Measurements from ENCODE around the gene NDUFA3.
"Not testable (repeated sequence)": the region's sequence is repeated elsewhere in the genome, so short reads cannot be mapped to it uniquely, and the experiment has no call there.

Gene NDUFA3
- total RNA-seq = 8.1 to 34.9 (median 29.2) reads per million in 9 experiments

DNA sequence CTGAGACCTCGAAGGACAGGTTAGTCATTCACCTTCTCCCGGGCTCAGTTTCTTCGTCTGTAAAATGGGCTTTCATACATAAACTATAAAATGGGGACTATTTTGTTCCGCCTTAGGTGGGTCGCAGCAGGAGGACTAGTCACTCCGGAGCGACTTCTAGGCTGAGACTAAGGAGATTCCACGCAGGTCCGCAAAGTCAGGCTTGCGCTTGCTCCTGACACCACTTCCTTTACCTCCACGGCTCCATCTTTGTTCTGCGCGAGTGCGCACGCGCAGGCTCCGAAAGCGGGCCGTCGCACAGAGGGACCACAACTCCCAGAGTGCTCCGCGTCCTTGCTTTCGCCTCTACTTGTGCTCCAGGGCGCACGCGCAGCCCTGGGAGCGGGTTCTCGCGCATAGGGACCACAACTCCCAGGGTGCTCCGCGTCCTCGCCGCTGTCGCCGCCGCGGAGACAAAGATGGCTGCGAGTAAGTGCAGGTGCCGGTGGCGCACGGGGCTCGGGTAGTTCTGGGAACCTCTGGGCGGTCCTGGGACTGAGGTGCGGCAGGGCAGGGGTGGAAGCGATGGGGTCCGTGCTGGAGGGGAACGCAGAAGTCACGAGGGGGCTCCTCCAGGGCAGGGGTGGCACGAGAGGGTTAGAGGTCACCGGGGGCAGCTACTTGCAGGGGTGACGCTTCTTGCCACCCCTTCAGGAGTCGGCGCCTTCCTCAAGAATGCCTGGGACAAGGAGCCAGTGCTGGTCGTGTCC, at the start of gene NDUFA3:
TSS of gene NDUFA3 (plus strand) at position 435 of the 749 bp plus-strand sequence. CDS start at position 459, 24 bp downstream.
- Mint-ChIP-seq H3K9me3 (no peaks in the 10 kb centered on the region), H3K27ac (peak within 1 kb of the TSS; percentile 93 to 96), H3K4me1 (ENCODE audit: low read depth in 2 of 2) (peaks cover 18 to 31% of the 10 kb centered on the region in 2 donors), H3K4me3 (peak within 1 kb of the TSS; percentile 93 to 99), H3K27me3 (no peaks in the 10 kb centered on the region), H3K36me3 (ENCODE audit: insufficient read depth) (peaks cover 39% of the 10 kb centered on the region)
- DNase-seq = peak; percentile 95 to 97 (median 96)
- peak; percentile 99 for ATAC-seq (replicated peaks)

DNA sequence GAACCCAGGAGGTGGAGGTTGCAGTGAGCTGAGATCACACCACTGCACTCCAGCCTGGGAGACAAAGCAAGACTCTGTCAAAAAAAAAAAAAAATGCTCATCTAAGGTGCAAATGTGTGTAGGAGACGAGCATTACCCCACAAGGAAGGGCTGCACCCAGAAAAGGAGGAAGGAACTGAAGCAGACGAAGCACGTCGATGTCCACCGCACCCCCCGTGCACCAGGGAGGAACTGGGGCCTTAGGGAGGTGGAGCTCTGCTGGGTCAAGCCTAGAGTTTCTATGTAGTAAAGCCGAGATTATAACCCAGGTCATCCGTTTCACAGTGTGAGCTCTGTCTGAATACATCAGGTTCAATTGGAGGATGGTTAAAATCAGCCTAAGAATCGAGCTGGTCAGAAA, 40.0 kb upstream of the NDUFA3 start:
- Mint-ChIP-seq H3K4me3 (no peak overlapping the region), H3K36me3 (ENCODE audit: insufficient read depth) (no peaks in the 10 kb centered on the region), H3K27ac (no peak overlapping the region), H3K9me3 (no peaks in the 10 kb centered on the region), H3K4me1 (ENCODE audit: low read depth in 2 of 2) (no peaks in the 10 kb centered on the region), H3K27me3 (peaks cover 23 to 63% of the 10 kb centered on the region in 2 donors)
- no peak for DNase-seq
- no peak for ATAC-seq (replicated peaks)

DNA sequence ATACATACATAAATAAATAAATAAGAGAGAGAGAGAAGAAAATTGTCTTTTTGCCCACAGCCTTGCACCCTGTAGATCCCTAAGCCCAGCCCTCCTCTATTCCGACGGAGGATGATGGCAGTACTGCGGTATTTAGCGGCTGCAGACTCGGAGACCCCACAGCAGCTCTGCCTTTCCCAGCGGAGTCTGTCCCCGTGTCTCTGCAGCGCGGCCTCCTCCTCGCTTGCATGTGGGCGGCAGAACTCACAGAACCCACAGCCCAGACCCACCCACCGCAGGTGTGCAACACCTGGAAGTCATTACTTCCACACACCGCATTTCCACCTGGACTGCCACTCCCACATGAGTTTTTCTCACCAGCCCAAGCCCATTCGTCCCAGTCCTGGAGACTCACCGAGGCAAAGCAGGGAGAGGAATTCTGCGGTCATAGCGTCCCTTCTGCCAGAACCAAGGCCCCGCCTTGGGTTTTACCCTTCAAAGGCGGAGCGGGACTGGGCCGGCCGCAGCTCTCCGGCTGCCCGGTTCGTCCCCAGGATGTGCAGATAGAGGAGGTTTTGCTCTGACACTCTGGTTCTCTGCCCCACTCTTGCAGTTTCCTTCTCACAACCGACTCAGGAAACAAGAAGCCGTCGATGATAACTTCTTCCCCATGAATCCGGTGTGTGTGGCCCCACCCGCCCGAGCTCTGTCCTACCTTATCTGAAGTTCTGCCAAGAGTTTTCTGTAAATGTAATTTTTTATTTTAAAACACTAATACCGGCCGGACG, 39.1 kb upstream of the NDUFA3 start, which contains the start of gene VSTM1:
TSS of gene VSTM1 (minus strand) at position 548 of the 767 bp plus-strand sequence. CDS start at position 428, 120 bp downstream.
- no peaks in the 10 kb centered on the region for H3K4me1 Mint-ChIP-seq (ENCODE audit: low read depth in 2 of 2)
- no peaks in the 10 kb centered on the region for H3K36me3 Mint-ChIP-seq (ENCODE audit: insufficient read depth)
- ATAC-seq (replicated peaks) = no peak
- H3K9me3 Mint-ChIP-seq = no peaks in the 10 kb centered on the region
- H3K4me3 Mint-ChIP-seq = no peak within 1 kb of the TSS
- peaks cover 28 to 63% of the 10 kb centered on the region in 2 donors for H3K27me3 Mint-ChIP-seq
- no peak within 1 kb of the TSS for H3K27ac Mint-ChIP-seq
- no peak for DNase-seq

DNA sequence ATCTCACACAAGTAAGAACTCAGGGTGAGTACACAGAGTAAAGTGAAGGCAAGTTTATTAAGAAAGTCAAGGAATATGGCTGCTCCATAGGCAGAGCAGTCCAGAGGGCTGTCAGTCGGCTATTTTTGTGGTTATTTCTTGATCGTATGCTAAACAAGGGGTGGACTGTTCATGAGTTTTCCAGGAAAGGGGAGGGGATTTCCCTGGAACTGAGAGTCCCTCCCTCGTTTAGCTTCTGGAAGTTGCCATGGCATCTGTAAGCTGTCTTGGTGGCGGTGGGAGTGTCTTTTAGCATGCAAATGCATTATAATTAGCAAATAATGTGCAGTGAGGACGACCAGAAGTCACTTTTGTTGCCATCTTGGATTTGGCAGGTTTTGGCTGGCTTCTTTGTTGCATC, 33.2 kb upstream of the NDUFA3 start:
- DNase-seq (no peak), ATAC-seq (replicated peaks) (no peak)
- Mint-ChIP-seq H3K4me1 (ENCODE audit: low read depth in 2 of 2) (no peaks in the 10 kb centered on the region), H3K27me3 (peaks cover 18 to 21% of the 10 kb centered on the region in 2 donors), H3K36me3 (ENCODE audit: insufficient read depth) (no peaks in the 10 kb centered on the region), H3K4me3 (no peak overlapping the region), H3K9me3 (no peaks in the 10 kb centered on the region), H3K27ac (no peak overlapping the region)

DNA sequence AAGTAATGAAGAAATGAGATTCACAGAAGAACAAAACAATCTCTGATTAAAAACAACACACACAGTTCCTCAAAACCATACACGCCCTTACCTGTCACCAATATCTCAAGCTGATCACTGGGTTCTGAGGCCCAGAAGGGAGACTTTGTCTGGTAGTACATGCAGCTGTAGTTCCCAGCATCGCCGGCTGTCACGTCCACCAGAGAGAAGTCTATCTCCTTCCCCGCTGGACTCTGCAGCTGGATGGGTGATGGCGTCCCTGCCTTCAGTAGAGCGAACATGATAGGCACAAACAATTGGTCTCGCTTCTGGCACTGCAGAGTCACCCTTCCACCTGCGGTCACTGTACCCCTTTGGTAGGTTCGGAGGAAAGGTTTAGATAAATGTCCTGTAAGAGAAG, 28.8 kb upstream of the NDUFA3 start:
- Mint-ChIP-seq H3K27ac (no peak overlapping the region), H3K27me3 (peaks cover 4 to 14% of the 10 kb centered on the region in 2 donors), H3K36me3 (ENCODE audit: insufficient read depth) (no peaks in the 10 kb centered on the region), H3K4me1 (ENCODE audit: low read depth in 2 of 2) (no peaks in the 10 kb centered on the region), H3K9me3 (no peaks in the 10 kb centered on the region), H3K4me3 (no peak overlapping the region)
- DNase-seq (no peak), ATAC-seq (replicated peaks) (no peak)

DNA sequence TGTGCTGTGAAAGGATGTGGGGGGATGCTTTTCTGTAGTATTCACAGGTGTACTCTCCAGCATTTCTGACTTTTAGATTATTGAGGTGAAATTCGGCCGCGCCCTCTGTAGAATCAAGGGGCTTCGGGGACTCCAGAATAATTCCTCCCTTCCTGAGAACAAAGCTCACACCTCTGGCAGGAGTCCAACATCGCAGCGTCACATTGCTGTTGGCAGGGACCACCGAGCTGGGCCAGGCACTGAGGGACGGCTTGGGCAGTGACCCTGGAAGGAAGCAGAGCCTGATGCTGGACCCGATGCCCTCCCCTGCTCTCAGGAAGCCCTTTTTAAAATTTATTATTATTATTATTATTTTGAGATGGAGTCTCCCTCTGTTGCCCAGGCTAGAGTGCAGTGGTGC, 27.8 kb upstream of the NDUFA3 start:
- Mint-ChIP-seq H3K36me3 (ENCODE audit: insufficient read depth) (no peaks in the 10 kb centered on the region), H3K4me1 (ENCODE audit: low read depth in 2 of 2) (no peaks in the 10 kb centered on the region), H3K9me3 (no peaks in the 10 kb centered on the region), H3K27me3 (peaks cover 12 to 20% of the 10 kb centered on the region in 2 donors), H3K27ac (no peak overlapping the region), H3K4me3 (no peak overlapping the region)
- DNase-seq = no peak
- ATAC-seq (replicated peaks) = no peak

DNA sequence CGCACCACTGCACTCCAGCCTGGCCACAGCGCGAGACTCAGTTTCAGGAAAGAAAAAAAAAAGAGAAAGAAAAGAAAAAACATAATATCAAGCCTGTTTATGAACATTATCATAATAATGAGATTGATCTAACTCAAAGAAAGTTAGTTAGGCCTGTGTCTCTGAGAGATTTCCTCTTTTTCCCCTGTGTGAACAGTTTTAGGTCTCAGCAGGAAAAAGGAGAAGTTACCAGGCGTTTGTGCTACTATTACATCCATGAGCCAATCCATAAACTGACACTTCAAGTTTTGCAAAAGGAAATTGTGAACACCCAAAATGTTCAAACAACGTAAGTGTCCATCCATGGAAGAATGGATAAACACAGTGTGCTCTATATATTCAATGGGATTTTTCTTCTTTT, 25.3 kb upstream of the NDUFA3 start:
- Mint-ChIP-seq H3K27ac (no peak overlapping the region), H3K4me3 (no peak overlapping the region), H3K27me3 (peaks cover 12 to 15% of the 10 kb centered on the region in 2 donors), H3K36me3 (ENCODE audit: insufficient read depth) (no peaks in the 10 kb centered on the region), H3K9me3 (no peaks in the 10 kb centered on the region), H3K4me1 (ENCODE audit: low read depth in 2 of 2) (no peaks in the 10 kb centered on the region)
- no peak for DNase-seq
- ATAC-seq (replicated peaks) = no peak

DNA sequence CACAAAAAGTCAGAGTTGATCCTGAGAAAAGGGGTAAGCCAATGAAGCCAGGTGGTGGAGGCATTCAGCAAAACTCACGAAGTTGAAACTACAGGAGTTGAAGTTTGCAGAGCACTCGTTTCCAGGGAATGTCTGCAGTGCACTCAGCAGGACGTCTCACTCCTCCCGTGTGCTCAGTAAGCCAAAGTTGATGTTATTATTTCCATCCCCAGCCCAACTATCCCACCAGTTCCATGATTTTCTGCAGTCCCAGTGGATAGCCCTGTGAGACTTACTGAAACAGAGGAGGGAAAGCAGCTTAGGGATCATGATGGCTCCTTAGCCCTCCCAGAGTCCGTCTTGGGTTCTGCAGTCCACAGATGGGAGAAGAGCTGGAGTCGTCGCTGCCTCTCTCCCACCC, 21.6 kb upstream of the NDUFA3 start, which contains the start of gene TARM1:
TSS of gene TARM1 (minus strand) at position 334 of the 400 bp plus-strand sequence. CDS start at position 309, 25 bp downstream.
- Mint-ChIP-seq H3K9me3 (no peaks in the 10 kb centered on the region), H3K36me3 (ENCODE audit: insufficient read depth) (peaks cover 4% of the 10 kb centered on the region)

DNA sequence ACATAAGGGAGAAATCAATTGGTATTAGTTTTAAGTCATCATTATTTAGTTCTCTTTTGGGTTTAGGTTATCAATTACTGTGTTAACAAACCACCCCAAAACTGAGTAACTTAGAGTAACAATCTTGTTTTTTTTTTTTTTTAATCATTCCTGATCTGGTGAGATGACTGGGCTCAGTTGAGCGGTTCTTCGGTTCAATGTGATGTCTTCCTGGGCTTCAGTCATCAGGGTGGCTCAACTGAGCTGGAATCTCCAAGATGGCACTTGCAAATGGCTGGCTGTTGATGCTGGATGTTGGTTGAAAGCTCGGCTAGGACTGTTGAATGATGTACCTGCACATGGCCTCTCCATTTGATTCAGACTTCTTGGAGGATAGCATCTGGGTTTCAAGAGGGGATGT, 18.2 kb upstream of the NDUFA3 start:
- no peaks in the 10 kb centered on the region for H3K4me1 Mint-ChIP-seq (ENCODE audit: low read depth in 2 of 2)
- H3K4me3 Mint-ChIP-seq = no peak overlapping the region
- H3K27ac Mint-ChIP-seq = no peak overlapping the region
- DNase-seq (no peak), ATAC-seq (replicated peaks) (no peak)
- no peaks in the 10 kb centered on the region for H3K9me3 Mint-ChIP-seq
- H3K36me3 Mint-ChIP-seq (ENCODE audit: insufficient read depth) = peaks cover 4% of the 10 kb centered on the region
- H3K27me3 Mint-ChIP-seq = peaks cover under 1 to 2% of the 10 kb centered on the region in 2 donors

More for the DNA sequence above, 21.6 kb upstream of the NDUFA3 start, which contains the start of gene TARM1:
- no peak for ATAC-seq (replicated peaks)
- Mint-ChIP-seq H3K27me3 (peaks cover 11 to 12% of the 10 kb centered on the region in 2 donors), H3K4me3 (no peak within 1 kb of the TSS), H3K27ac (no peak within 1 kb of the TSS), H3K4me1 (ENCODE audit: low read depth in 2 of 2) (no peaks in the 10 kb centered on the region)
- no peak for DNase-seq

DNA sequence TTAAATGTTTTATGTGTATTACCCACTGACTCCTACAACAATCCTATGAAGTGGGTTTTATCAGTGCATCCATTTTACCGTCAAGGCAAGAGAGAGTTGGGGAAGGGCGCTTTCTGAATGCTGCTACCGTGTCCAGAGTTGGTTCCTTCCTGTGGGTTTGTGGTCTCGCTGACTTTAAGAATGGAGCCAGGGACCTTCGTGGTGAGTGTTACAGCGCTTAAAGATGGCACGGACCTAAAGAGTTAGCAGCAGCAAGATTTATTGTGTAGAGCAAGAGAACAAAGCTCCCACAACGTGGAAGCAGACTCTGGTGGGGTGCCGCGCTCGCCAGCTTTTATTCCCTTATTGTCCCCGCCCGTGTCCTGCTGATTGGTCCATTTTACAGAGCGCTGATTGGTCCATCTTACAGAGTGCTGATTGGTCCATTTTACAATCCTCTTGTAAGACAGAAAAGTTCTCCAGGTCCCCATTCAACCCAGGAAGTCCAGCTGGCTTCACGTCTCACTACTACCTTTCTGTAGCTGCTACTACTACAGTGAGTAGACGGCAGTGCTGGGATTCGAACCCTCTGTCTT, 8.1 kb upstream of the NDUFA3 start:
- Mint-ChIP-seq H3K27me3 (peaks cover 0 to 6% of the 10 kb centered on the region in 2 donors), H3K4me3 (peak overlapping the region; percentile 15 to 61), H3K4me1 (ENCODE audit: low read depth in 2 of 2) (peaks cover 7 to 11% of the 10 kb centered on the region in 2 donors), H3K27ac (no peak overlapping the region), H3K9me3 (no peaks in the 10 kb centered on the region), H3K36me3 (ENCODE audit: insufficient read depth) (peaks cover 21% of the 10 kb centered on the region)
- no peak for DNase-seq
- ATAC-seq (replicated peaks) = no peak

DNA sequence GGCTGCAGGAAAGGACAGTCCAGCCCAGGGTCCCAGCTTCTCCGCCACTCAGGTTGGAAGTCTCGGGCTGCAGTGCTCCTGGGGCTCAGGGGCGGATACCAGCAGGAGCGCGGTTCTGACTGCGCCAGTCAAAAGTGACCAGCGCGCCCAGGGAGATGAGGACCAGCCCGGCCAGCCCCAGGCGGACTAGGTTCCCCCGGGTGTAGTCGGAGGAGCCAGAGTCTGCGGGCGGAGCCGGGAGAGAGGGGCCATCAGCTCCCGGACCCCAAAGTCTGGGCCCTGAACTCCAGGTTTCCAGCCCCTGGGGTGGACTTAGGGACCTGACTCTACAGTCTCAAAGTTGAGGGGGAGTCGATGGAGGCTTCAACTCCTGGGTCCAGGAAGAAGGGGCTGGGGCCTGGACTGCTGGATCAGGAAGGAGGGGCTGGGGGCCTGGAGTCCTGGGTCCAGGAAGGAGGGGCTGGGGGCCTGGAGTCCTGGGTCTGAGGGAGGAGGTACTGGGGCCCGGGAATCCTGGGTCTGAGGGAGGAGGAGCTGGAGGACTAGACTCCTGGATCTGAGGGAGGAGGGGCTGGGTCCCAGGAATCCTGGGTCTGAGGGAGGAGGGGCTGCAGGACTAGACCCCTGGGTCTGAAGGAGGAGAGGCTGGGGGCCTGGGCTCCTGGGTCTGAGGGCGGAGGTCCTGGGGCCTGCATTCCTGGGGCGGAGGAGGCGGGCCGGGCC, 7.4 kb upstream of the NDUFA3 start:
- Mint-ChIP-seq H3K4me1 (ENCODE audit: low read depth in 2 of 2) (peaks cover 7 to 11% of the 10 kb centered on the region in 2 donors), H3K36me3 (ENCODE audit: insufficient read depth) (peaks cover 20% of the 10 kb centered on the region), H3K27me3 (peaks cover 0 to 6% of the 10 kb centered on the region in 2 donors), H3K4me3 (peak overlapping the region; percentile 61 to 85), H3K27ac (peak overlapping the region; percentile 93 to 98), H3K9me3 (no peaks in the 10 kb centered on the region)
- no peak for DNase-seq
- no peak for ATAC-seq (replicated peaks)

DNA sequence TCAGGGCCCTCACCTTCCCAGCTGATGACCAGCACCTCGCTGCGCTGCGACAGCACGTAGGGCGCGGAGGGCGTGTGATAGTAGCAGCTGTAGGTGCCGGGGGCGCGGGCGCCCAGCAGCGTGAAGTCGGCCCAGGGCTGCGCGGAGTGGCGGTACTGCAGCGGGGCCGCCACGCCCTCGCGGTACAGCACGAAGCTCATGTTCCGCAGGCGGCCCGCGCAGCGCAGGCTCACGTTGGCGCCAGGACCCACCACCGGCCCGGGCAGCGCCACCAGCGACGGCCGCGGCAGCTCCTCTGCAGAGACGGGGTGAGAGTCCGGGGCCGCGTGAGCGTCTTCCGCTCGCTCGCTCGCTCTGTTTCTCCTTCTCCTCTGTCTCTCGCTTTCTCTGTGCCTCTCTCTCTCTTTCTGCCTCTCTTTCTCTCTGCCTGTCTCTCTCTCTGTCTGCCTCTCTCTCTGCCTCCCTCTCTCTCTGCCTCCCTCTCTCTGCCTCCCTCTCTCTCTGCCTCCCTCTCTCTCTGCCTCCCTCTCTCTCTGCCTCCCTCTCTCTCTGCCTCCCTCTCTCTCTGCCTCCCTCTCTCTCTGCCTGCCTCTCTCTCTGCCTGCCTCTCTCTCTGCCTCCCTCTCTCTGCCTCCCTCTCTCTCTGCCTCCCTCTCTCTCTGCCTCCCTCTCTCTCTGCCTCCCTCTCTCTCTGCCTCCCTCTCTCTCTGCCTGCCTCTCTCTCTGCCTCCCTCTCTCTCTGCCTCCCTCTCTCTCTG, 6.6 kb upstream of the NDUFA3 start:
- H3K27ac Mint-ChIP-seq = peak overlapping the region; percentile 93 to 98
- H3K27me3 Mint-ChIP-seq, H3K9me3 Mint-ChIP-seq: not testable (repeated sequence)
- DNase-seq (peak; percentile 43 to 57 (median 50)), ATAC-seq (replicated peaks) (peak; percentile 93)
- H3K4me1 Mint-ChIP-seq (ENCODE audit: low read depth in 2 of 2) = peaks cover 7 to 11% of the 10 kb centered on the region in 2 donors
- H3K36me3 Mint-ChIP-seq (ENCODE audit: insufficient read depth) = peaks cover 20% of the 10 kb centered on the region
- H3K4me3 Mint-ChIP-seq = peak overlapping the region; percentile 61 to 85
